Measurements from ENCODE around the gene SPSB4.

SPSB4 gene

GRCh38 chr3:141179983-141180382 lies 128.8 kb downstream of the SPSB4 start:
- no peak for ATAC-seq

GRCh38 chr3:141181196-141181595 lies 130.0 kb downstream of the SPSB4 start:
- no peak for ATAC-seq
- no peak for TF ChIP-seq PPARA (CRISPR knock-in tag; IDR thresholded peaks at IDR 0.05; ENCODE audit: borderline replicate concordance)
- no peak for TF ChIP-seq ARNTL (CRISPR knock-in tag; IDR thresholded peaks at IDR 0.05; ENCODE audit: borderline replicate concordance, low read depth)
- no peak for TF ChIP-seq ZNF8 (CRISPR knock-in tag; IDR thresholded peaks at IDR 0.05)
- no peak for TF ChIP-seq TCF4 (CRISPR knock-in tag; IDR thresholded peaks at IDR 0.05; ENCODE audit: borderline replicate concordance)
- no peak for TF ChIP-seq ZNF565 (CRISPR knock-in tag; conservative IDR thresholded peaks at IDR 0.05; ENCODE audit: low read depth)
- no peak for TF ChIP-seq TSHZ2 (CRISPR knock-in tag; IDR thresholded peaks at IDR 0.05)
- TF ChIP-seq, protein P1, sequence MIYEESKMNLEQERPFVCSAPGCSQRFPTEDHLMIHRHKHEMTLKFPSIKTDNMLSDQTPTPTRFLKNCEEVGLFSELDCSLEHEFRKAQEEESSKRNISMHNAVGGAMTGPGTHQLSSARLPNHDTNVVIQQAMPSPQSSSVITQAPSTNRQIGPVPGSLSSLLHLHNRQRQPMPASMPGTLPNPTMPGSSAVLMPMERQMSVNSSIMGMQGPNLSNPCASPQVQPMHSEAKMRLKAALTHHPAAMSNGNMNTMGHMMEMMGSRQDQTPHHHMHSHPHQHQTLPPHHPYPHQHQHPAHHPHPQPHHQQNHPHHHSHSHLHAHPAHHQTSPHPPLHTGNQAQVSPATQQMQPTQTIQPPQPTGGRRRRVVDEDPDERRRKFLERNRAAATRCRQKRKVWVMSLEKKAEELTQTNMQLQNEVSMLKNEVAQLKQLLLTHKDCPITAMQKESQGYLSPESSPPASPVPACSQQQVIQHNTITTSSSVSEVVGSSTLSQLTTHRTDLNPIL (CRISPR knock-in tag; IDR thresholded peaks at IDR 0.05; ENCODE audit: low read depth) = no peak
- no peak for TF ChIP-seq CSRNP3 (CRISPR knock-in tag; IDR thresholded peaks at IDR 0.05)
- no peak for TF ChIP-seq ESRRG (CRISPR knock-in tag; IDR thresholded peaks at IDR 0.05)
- TF ChIP-seq ZC3H10 (CRISPR knock-in tag; IDR thresholded peaks at IDR 0.05) = no peak
- no peak for TF ChIP-seq CSDC2 (CRISPR knock-in tag; IDR thresholded peaks at IDR 0.05)

More at GRCh38 chr3:141179983-141180382, 128.8 kb downstream of the SPSB4 start:
- no peak for TF ChIP-seq ZFP30 (CRISPR knock-in tag; IDR thresholded peaks at IDR 0.05)
- no peak for TF ChIP-seq RARB (CRISPR knock-in tag; IDR thresholded peaks at IDR 0.05)
- TF ChIP-seq ISL1 (CRISPR knock-in tag; IDR thresholded peaks at IDR 0.05) = no peak
- TF ChIP-seq SNAI2 (CRISPR knock-in tag; IDR thresholded peaks at IDR 0.05) = no peak
- TF ChIP-seq ARNTL (CRISPR knock-in tag; IDR thresholded peaks at IDR 0.05; ENCODE audit: borderline replicate concordance, low read depth) = no peak
- no peak for TF ChIP-seq CSRNP3 (CRISPR knock-in tag; IDR thresholded peaks at IDR 0.05)
- no peak for TF ChIP-seq ZNF8 (CRISPR knock-in tag; IDR thresholded peaks at IDR 0.05)
- TF ChIP-seq, protein P2, sequence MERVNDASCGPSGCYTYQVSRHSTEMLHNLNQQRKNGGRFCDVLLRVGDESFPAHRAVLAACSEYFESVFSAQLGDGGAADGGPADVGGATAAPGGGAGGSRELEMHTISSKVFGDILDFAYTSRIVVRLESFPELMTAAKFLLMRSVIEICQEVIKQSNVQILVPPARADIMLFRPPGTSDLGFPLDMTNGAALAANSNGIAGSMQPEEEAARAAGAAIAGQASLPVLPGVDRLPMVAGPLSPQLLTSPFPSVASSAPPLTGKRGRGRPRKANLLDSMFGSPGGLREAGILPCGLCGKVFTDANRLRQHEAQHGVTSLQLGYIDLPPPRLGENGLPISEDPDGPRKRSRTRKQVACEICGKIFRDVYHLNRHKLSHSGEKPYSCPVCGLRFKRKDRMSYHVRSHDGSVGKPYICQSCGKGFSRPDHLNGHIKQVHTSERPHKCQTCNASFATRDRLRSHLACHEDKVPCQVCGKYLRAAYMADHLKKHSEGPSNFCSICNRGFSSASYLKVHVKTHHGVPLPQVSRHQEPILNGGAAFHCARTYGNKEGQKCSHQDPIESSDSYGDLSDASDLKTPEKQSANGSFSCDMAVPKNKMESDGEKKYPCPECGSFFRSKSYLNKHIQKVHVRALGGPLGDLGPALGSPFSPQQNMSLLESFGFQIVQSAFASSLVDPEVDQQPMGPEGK (CRISPR knock-in tag; IDR thresholded peaks at IDR 0.05; ENCODE audit: borderline replicate concordance) = no peak
- no peak for TF ChIP-seq ZNF70 (CRISPR knock-in tag; IDR thresholded peaks at IDR 0.05)
- TF ChIP-seq OSR1 (CRISPR knock-in tag; IDR thresholded peaks at IDR 0.05) = no peak
- TF ChIP-seq PPARA (CRISPR knock-in tag; IDR thresholded peaks at IDR 0.05; ENCODE audit: borderline replicate concordance) = no peak
- TF ChIP-seq ESRRG (CRISPR knock-in tag; IDR thresholded peaks at IDR 0.05) = no peak
- TF ChIP-seq, protein P1 (CRISPR knock-in tag; IDR thresholded peaks at IDR 0.05; ENCODE audit: low read depth) = no peak
- TF ChIP-seq TOX (CRISPR knock-in tag; IDR thresholded peaks at IDR 0.05; ENCODE audit: borderline replicate concordance) = no peak
- no peak for TF ChIP-seq GLIS3 (CRISPR knock-in tag; IDR thresholded peaks at IDR 0.05)
- TF ChIP-seq TSHZ2 (CRISPR knock-in tag; IDR thresholded peaks at IDR 0.05) = no peak
- TF ChIP-seq BACH2 (CRISPR knock-in tag; IDR thresholded peaks at IDR 0.05; ENCODE audit: borderline replicate concordance) = no peak
